GM10847 (cell line): ENCODE data around the gene KIAA2012.

Experiments used
- POLR2A ChIP-seq: IDR thresholded peaks from 2 replicates; pipeline ENCODE4 v1.6.1; 2011; ENCODE audit not compliant: insufficient read length; ENCODE audit errors: extremely low read depth

KIAA2012 gene

GRCh38 chr2:202038471-202039277, 34.4 kb upstream of the KIAA2012 start:
- no peak for TF ChIP-seq POLR2A

- TF ChIP-seq POLR2A = no peak
Observed at GRCh38 chr2:202039278-202040078, 33.6 kb upstream of the KIAA2012 start.

- no peak for TF ChIP-seq POLR2A
Observed at GRCh38 chr2:202040079-202040844, 32.8 kb upstream of the KIAA2012 start.

GRCh38 chr2:202042444-202042843, 30.6 kb upstream of the KIAA2012 start:
- TF ChIP-seq POLR2A = no peak

GRCh38 chr2:202043475-202043874, 29.6 kb upstream of the KIAA2012 start:
- no peak for TF ChIP-seq POLR2A

- no peak for TF ChIP-seq POLR2A
Observed at GRCh38 chr2:202044777-202045176, 28.3 kb upstream of the KIAA2012 start.

- TF ChIP-seq POLR2A = no peak
Observed at GRCh38 chr2:202046572-202046971, 26.5 kb upstream of the KIAA2012 start.

- no peak for TF ChIP-seq POLR2A
Observed at GRCh38 chr2:202049092-202049728, 23.8 kb upstream of the KIAA2012 start.

GRCh38 chr2:202049840-202050239, 23.2 kb upstream of the KIAA2012 start:
- TF ChIP-seq POLR2A = no peak

- TF ChIP-seq POLR2A = no peak
Observed at GRCh38 chr2:202050652-202051051, 22.4 kb upstream of the KIAA2012 start.

- no peak for TF ChIP-seq POLR2A
Observed at GRCh38 chr2:202051499-202052161, 21.4 kb upstream of the KIAA2012 start.

- no peak for TF ChIP-seq POLR2A
Observed at GRCh38 chr2:202052235-202052634, 20.8 kb upstream of the KIAA2012 start.

GRCh38 chr2:202054679-202055078, 18.4 kb upstream of the KIAA2012 start:
- TF ChIP-seq POLR2A = no peak

GRCh38 chr2:202056611-202057010, 16.4 kb upstream of the KIAA2012 start:
- TF ChIP-seq POLR2A = no peak
